SK-N-SH (cell line): ENCODE data around the gene GPR27. TPM values are rescaled to one million over a fixed set of nuclear protein-coding genes. Genes with fewer than 3 reads are reported as not detected.

Experiments used
- CTCF ChIA-PET: fragments of 300-600, 350-600 bp; formaldehyde crosslinking; extraction: SDS; loops from one replicate; lab custom pipeline; 2021; lab: Yijun Ruan, JAX
- POLR2A ChIA-PET: fragments of 350-600 bp; sonication (Branson Sonifier 250); formaldehyde crosslinking; extraction: SDS; loops from one replicate; lab custom pipeline; 2020; ENCODE audit warnings: antibody characterized with exemption, inconsistent platforms; lab: Yijun Ruan, JAX
- DNase-seq: peaks from one replicate; pipeline ENCODE4 v3.0.0; 2012
- H2AFZ ChIP-seq: fragments of 200-600 bp; sonication (generic); 2 replicates; pipeline ENCODE4 v1.8.1; 2016; ENCODE audit warnings: antibody characterized with exemption, mild to moderate bottlenecking, low read depth
- H3F3A ChIP-seq: fragments of 200-600 bp; sonication (generic); replicated peaks from 2 replicates; pipeline ENCODE3; 2016; ENCODE audit warnings: antibody characterized with exemption, mild to moderate bottlenecking; ENCODE audit not compliant: insufficient read depth
- H3K27ac ChIP-seq, 2 experiments: fragments of 200-500 bp in 1 of 2; fragments of 200-600 bp in 1 of 2; sonication (Bioruptor generic) in 1 of 2; sonication (generic), shearing (Covaris generic) in 1 of 2; 2 replicates each; pipeline versions ENCODE4 v1.5.1 to v1.6.1; 2014 to 2016; ENCODE audit warnings: low read depth in 2 of 2, inconsistent platforms in 1 of 2, low read length in 1 of 2, mild to moderate bottlenecking in 1 of 2, mixed read lengths in 1 of 2
- H3K27me3 ChIP-seq: fragments of 200-600 bp; sonication (generic), shearing (Covaris generic); 2 replicates; pipeline ENCODE4 v1.6.1; 2016; ENCODE audit warnings: mixed run types; ENCODE audit not compliant: insufficient read depth
- H3K36me3 ChIP-seq, 2 experiments: fragments of 200-500 bp in 1 of 2; fragments of 200-600 bp in 1 of 2; sonication (Bioruptor generic) in 1 of 2; sonication (generic) in 1 of 2; replicated peaks in 1 of 2; 2 replicates each; pipeline versions ENCODE3 to v1.5.1; 2014 to 2016; ENCODE audit warnings: low read length in 1 of 2, mild to moderate bottlenecking in 1 of 2; ENCODE audit not compliant: insufficient read depth in 2 of 2, control insufficient read depth in 1 of 2
- H3K4me1 ChIP-seq, 2 experiments: fragments of 200-500 bp in 1 of 2; fragments of 200-600 bp in 1 of 2; sonication (Bioruptor generic) in 1 of 2; sonication (generic), shearing (Covaris generic) in 1 of 2; 2 replicates each; pipeline versions ENCODE4 v1.5.1 to v1.6.1; 2014 to 2016; ENCODE audit warnings: low read depth in 1 of 2, low read length in 1 of 2, mixed run types in 1 of 2; ENCODE audit not compliant: insufficient read depth in 2 of 2, control insufficient read depth in 1 of 2
- H3K4me2 ChIP-seq: fragments of 200-600 bp; sonication (generic), shearing (Covaris generic); 2 replicates; pipeline ENCODE4 v1.6.1; 2017; ENCODE audit warnings: mixed run types
- H3K4me3 ChIP-seq, 2 experiments: fragments of 200-500 bp in 1 of 2; fragments of 200-600 bp in 1 of 2; sonication (Bioruptor generic) in 1 of 2; sonication (generic), shearing (Covaris generic) in 1 of 2; 2 replicates each; pipeline versions ENCODE4 v1.5.1 to v1.8.1; 2014 to 2016; ENCODE audit warnings: low read depth in 2 of 2, inconsistent platforms in 1 of 2, low read length in 1 of 2, mild to moderate bottlenecking in 1 of 2, mixed read lengths in 1 of 2, moderate library complexity in 1 of 2
- H3K79me2 ChIP-seq: fragments of 200-600 bp; sonication (generic); 2 replicates; pipeline ENCODE4 v1.8.1; 2017; ENCODE audit warnings: mild to moderate bottlenecking; ENCODE audit not compliant: insufficient read depth
- H3K9ac ChIP-seq: fragments of 200-600 bp; sonication (generic); 2 replicates; pipeline ENCODE4 v1.6.1; 2017; ENCODE audit warnings: mixed run types
- H3K9me2 ChIP-seq: fragments of 200-600 bp; sonication (generic); 2 replicates; pipeline ENCODE4 v1.6.1; 2017; ENCODE audit warnings: mixed run types
- H3K9me3 ChIP-seq: fragments of 200-600 bp; sonication (generic); 2 replicates; pipeline ENCODE4 v1.6.1; 2017; ENCODE audit warnings: mixed run types, mild to moderate bottlenecking, moderate library complexity
- H4K20me1 ChIP-seq: fragments of 200-600 bp; sonication (generic); 2 replicates; pipeline ENCODE4 v1.6.1; 2017; ENCODE audit warnings: mild to moderate bottlenecking, mixed run types; ENCODE audit not compliant: insufficient read depth
- CTCF ChIP-seq: fragments of 200-600 bp; sonication (generic); IDR thresholded peaks from 2 replicates; pipeline ENCODE4 v1.6.1; 2017; ENCODE audit warnings: antibody characterized with exemption, mild to moderate bottlenecking, moderate library complexity
- EZH2phosphoT487 ChIP-seq: fragments of 200-600 bp; sonication (generic); IDR thresholded peaks from 2 replicates; pipeline ENCODE4 v1.6.1; 2017; ENCODE audit warnings: low read depth, mixed run types, mild to moderate bottlenecking, antibody characterized with exemption, moderate library complexity, borderline replicate concordance
- FOSL2 ChIP-seq: IDR thresholded peaks from 2 replicates; pipeline ENCODE4 v1.4.0; 2012; ENCODE audit warnings: low read depth, mild to moderate bottlenecking, moderate library complexity, borderline replicate concordance
- FOXJ3 ChIP-seq: sonication (generic); formaldehyde crosslinking; IDR thresholded peaks from 2 replicates; pipeline ENCODE4 v1.5.1; 2020; ENCODE audit warnings: mild to moderate bottlenecking, missing genetic modification reagents
- FOXM1 ChIP-seq: IDR thresholded peaks from 2 replicates; pipeline ENCODE4 v1.4.0; 2012; ENCODE audit warnings: low read depth, mild to moderate bottlenecking
- IRF3 ChIP-seq: fragments of 150-350 bp; IDR thresholded peaks from 2 replicates; pipeline ENCODE4 v1.6.1; 2016; ENCODE audit warnings: mild to moderate bottlenecking, low read depth, low read length
- MAX ChIP-seq: IDR thresholded peaks from 2 replicates; pipeline ENCODE4 v1.4.0; 2012; ENCODE audit warnings: low read depth
- MEF2A ChIP-seq: IDR thresholded peaks from 2 replicates; pipeline ENCODE4 v1.4.0; 2012; ENCODE audit warnings: low read depth, borderline replicate concordance
- MXI1 ChIP-seq: IDR thresholded peaks from 2 replicates; pipeline ENCODE4 v1.6.1; 2012; ENCODE audit warnings: mild to moderate bottlenecking, low read depth, low read length, improper control_type of control experiment
- NFIC ChIP-seq: IDR thresholded peaks from 2 replicates; pipeline ENCODE4 v1.4.0; 2012; ENCODE audit warnings: borderline replicate concordance
- NRF1 ChIP-seq: IDR thresholded peaks from 2 replicates; pipeline ENCODE4 v1.6.1; 2012; ENCODE audit warnings: low read depth, mild to moderate bottlenecking, low read length
- RAD21 ChIP-seq: IDR thresholded peaks from 2 replicates; pipeline ENCODE4 v1.6.1; 2012; ENCODE audit warnings: mild to moderate bottlenecking, low read length
- SMC3 ChIP-seq: IDR thresholded peaks from 2 replicates; pipeline ENCODE4 v1.6.1; 2012; ENCODE audit warnings: low read depth, low read length, improper control_type of control experiment
- TAF1 ChIP-seq: IDR thresholded peaks from 2 replicates; pipeline ENCODE4 v1.6.1; 2012; ENCODE audit warnings: low read depth, mild to moderate bottlenecking, low read length, moderate library complexity, borderline replicate concordance
- TCF12 ChIP-seq: IDR thresholded peaks from 2 replicates; pipeline ENCODE4 v1.4.0; 2012
- ZBTB33 ChIP-seq: IDR thresholded peaks from 2 replicates; pipeline ENCODE4 v1.4.0; 2012; ENCODE audit warnings: low read depth, borderline replicate concordance
- WGBS: methylation state at CpG from one replicate; pipeline ENCODE4 v1.1.6; 2017; ENCODE audit warnings: low lambda C conversion rate; 5-methylcytosine and 5-hydroxymethylcytosine counted together
- polyA plus RNA-seq, 3 experiments: library from polyadenylated mRNA; depleted of rRNA; stranded (reverse); fragments of >200 nt; gene quantifications; 2 replicates each; pipeline ENCODE4 v1.2.3, GENCODE V29; 2012

The GPR27 gene
- polyA plus RNA-seq, 1 of the 3 experiments (the other 2 are of a cell fraction): 0.05 TPM

DNA sequence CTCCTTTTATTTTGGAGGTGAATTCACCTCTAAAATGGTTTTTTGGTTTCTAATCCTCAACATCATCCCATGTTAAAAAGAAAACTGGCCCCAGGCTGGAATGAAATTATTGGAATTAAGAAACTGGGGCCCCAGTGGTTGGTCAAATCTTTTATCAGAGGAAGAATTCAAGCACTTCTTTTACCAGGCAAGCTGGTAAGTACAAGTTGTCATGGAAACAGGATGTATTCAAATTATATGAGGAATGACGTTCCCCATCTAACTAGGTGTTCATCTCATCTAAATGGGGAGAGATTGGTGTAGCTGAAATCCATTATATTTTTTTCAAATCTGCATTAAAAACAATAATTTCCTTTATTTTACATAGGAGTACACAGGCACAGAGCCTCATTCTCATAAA, 18.8 kb upstream of the GPR27 start:
- no peaks in the 10 kb centered on the region for H3F3A ChIP-seq
- POLR2A ChIA-PET: no interaction called here
- DNase-seq: no peak
- CTCF ChIA-PET: interaction anchor here (0.8 kb wide), 1 partner anchor 10 kb away, joined by 3 read pairs; no protein-coding TSS in a partner anchor
- H3K36me3 ChIP-seq: no peaks in the 10 kb centered on the region
- H3K4me2 ChIP-seq: no peak overlapping the region
- no peak overlapping the region for H3K27ac ChIP-seq
- no peak overlapping the region for H2AFZ ChIP-seq
- H3K9me3 ChIP-seq: no peaks in the 10 kb centered on the region
- no peak overlapping the region for H3K4me3 ChIP-seq
- no peaks in the 10 kb centered on the region for H3K9me2 ChIP-seq
- H3K79me2 ChIP-seq: no peaks in the 10 kb centered on the region
- TF ChIP-seq IRF3 (no peak), FOSL2 (no peak), ZBTB33 (no peak), TAF1 (no peak), CTCF (no peak), TCF12 (no peak), SMC3 (no peak), MAX (no peak), FOXM1 (no peak)
- WGBS: 34% methylated on average over 1 of the region's 1 CpG
- H3K27me3 ChIP-seq: no peaks in the 10 kb centered on the region
- no peak overlapping the region for H3K9ac ChIP-seq
- H4K20me1 ChIP-seq: no peaks in the 10 kb centered on the region
- peaks cover 0 to 2% of the 10 kb centered on the region in 2 experiments; a peak in 1 of 4 replicates for H3K4me1 ChIP-seq

- no peaks in the 10 kb centered on the region for H4K20me1 ChIP-seq
- no peak overlapping the region for H3K27ac ChIP-seq
- CTCF ChIA-PET: no interaction called here
- H3K9ac ChIP-seq: no peak overlapping the region
- H3K36me3 ChIP-seq: no peaks in the 10 kb centered on the region
- H3F3A ChIP-seq: no peaks in the 10 kb centered on the region
- POLR2A ChIA-PET: no interaction called here
- WGBS: 66% methylated on average over 1 of the region's 1 CpG
- H3K9me3 ChIP-seq: peaks cover 9% of the 10 kb centered on the region
- H3K4me2 ChIP-seq: no peak overlapping the region
- no peak overlapping the region for H3K4me3 ChIP-seq
- TF ChIP-seq EZH2phosphoT487 (no peak), MEF2A (no peak), NRF1 (no peak), FOSL2 (no peak), NFIC (no peak), RAD21 (no peak), MXI1 (no peak), TAF1 (no peak), ZBTB33 (no peak), IRF3 (no peak), FOXM1 (no peak), FOXJ3 (CRISPR knock-in tag) (no peak)
- TF ChIP-seq, all 33 proteins: peak for 0
- no peak for DNase-seq
- H3K9me2 ChIP-seq: no peaks in the 10 kb centered on the region
- no peaks in the 10 kb centered on the region for H3K4me1 ChIP-seq
- no peaks in the 10 kb centered on the region for H3K27me3 ChIP-seq
- no peak overlapping the region for H2AFZ ChIP-seq
- H3K79me2 ChIP-seq: no peaks in the 10 kb centered on the region
These were observed 11.0 kb upstream of the GPR27 start for GRCh38 chr3:71742621-71743020.
